Left forelimb (tissue), 1 donor: Measurements from ENCODE around the gene FANK1.

Experiments used
- DNase-seq: peaks from one replicate; pipeline ENCODE4 v3.0.0-alpha.2; 2018; ENCODE audit warnings: low spot score

The FANK1 gene

GRCh38 chr10:125985557-125986240 is 89.3 kb downstream of the FANK1 start:
- no peak for DNase-seq

- no peak for DNase-seq
These were observed 93.4 kb downstream of the FANK1 start for GRCh38 chr10:125989791-125990190.

- DNase-seq = no peak
These were observed 94.6 kb downstream of the FANK1 start for GRCh38 chr10:125990974-125991373.

GRCh38 chr10:125991392-125991791 is 95.0 kb downstream of the FANK1 start:
- DNase-seq = no peak

GRCh38 chr10:125992254-125992653 is 95.9 kb downstream of the FANK1 start:
- DNase-seq = no peak

- DNase-seq = no peak
These were observed 98.2 kb downstream of the FANK1 start for GRCh38 chr10:125994601-125995000.

GRCh38 chr10:125995726-125996304 is 99.5 kb downstream of the FANK1 start:
- DNase-seq = no peak

GRCh38 chr10:125997586-125997985 is 101.2 kb downstream of the FANK1 start:
- no peak for DNase-seq

- DNase-seq = no peak
These were observed 103.3 kb downstream of the FANK1 start for GRCh38 chr10:125999694-126000093.

- no peak for DNase-seq
These were observed 105.2 kb downstream of the FANK1 start for GRCh38 chr10:126001576-126001975.

- no peak for DNase-seq
These were observed 108.4 kb downstream of the FANK1 start for GRCh38 chr10:126004752-126005151.

GRCh38 chr10:126006264-126006663 is 109.9 kb downstream of the FANK1 start:
- no peak for DNase-seq

GRCh38 chr10:126006906-126007305 is 110.5 kb downstream of the FANK1 start:
- DNase-seq = no peak

- no peak for DNase-seq
These were observed 113.3 kb downstream of the FANK1 start for GRCh38 chr10:126009650-126010049.

GRCh38 chr10:126011995-126012394 is 115.6 kb downstream of the FANK1 start:
- DNase-seq = no peak

GRCh38 chr10:126012485-126012884 is 116.1 kb downstream of the FANK1 start:
- no peak for DNase-seq

- no peak for DNase-seq
These were observed 117.3 kb downstream of the FANK1 start for GRCh38 chr10:126013489-126014281.

- DNase-seq = no peak
These were observed 117.9 kb downstream of the FANK1 start for GRCh38 chr10:126014309-126014708.

- no peak for DNase-seq
These were observed 119.0 kb downstream of the FANK1 start for GRCh38 chr10:126015413-126015812.

- DNase-seq = no peak
These were observed 119.9 kb downstream of the FANK1 start for GRCh38 chr10:126016156-126016805.

GRCh38 chr10:126016882-126017281 is 120.5 kb downstream of the FANK1 start:
- no peak for DNase-seq

- DNase-seq = no peak
These were observed 121.7 kb downstream of the FANK1 start for GRCh38 chr10:126017961-126018560.
